ENCODE measurements around the gene DAGLB. TPM values are rescaled to one million over a fixed set of nuclear protein-coding genes. Genes with fewer than 3 reads are reported as not detected.

Gene DAGLB
- polyA plus RNA-seq, 3 donors = 15.2 to 47.0 (median 16.4) TPM

- H3K9me3 ChIP-seq (replicated peaks in 1 of 2; ENCODE audit: control insufficient read depth in 1 of 2, insufficient read depth in 1 of 2, low read length in 2 of 2) = peaks cover 0 to 7% of the 10 kb centered on the region in 2 donors
- peaks cover under 1 to 4% of the 10 kb centered on the region in 2 donors for H3K36me3 Mint-ChIP-seq
- peaks cover 0 to 16% (median 7%) of the 10 kb centered on the region in 7 donors for H3K9me3 Mint-ChIP-seq
- H3K27me3 Mint-ChIP-seq (ENCODE audit: low read depth in 3 of 3) = peaks cover 0 to 5% (median 4%) of the 10 kb centered on the region in 3 donors
- intact Hi-C loops (cut with micrococcal nuclease) = no loop called here
- 97% methylated on average over 15 of the region's 19 CpGs for WGBS (ENCODE audit: insufficient coverage)
- H3K4me3 ChIP-seq (replicated peaks in 1 of 3; ENCODE audit: low read depth in 2 of 3, low read length in 3 of 3) = no peak overlapping the region
- H3K79me2 ChIP-seq (ENCODE audit: insufficient read depth, low read length) = peaks cover 23% of the 10 kb centered on the region
- no peak overlapping the region for H3K4me3 Mint-ChIP-seq
- no peaks in the 10 kb centered on the region for H3K36me3 ChIP-seq (replicated peaks in 1 of 2; ENCODE audit: control insufficient read depth in 1 of 2, insufficient read depth in 2 of 2, low read length in 2 of 2)
- peaks cover 16% of the 10 kb centered on the region in 2 donors for H3K4me1 ChIP-seq (ENCODE audit: control insufficient read depth in 1 of 2, insufficient read depth in 2 of 2, low read length in 2 of 2)
- H3K27ac ChIP-seq (ENCODE audit: low read depth in 1 of 2, low read length in 2 of 2) = no peak overlapping the region
- no peak for DNase-seq
- no peak overlapping the region for H3K27ac Mint-ChIP-seq
- H3K27me3 ChIP-seq (ENCODE audit: control insufficient read depth in 2 of 2, insufficient read depth in 2 of 2, low read length in 2 of 2) = no peaks in the 10 kb centered on the region
- TF ChIP-seq CTCF (IDR thresholded peaks at IDR 0.05) = no peak
- H3K9ac ChIP-seq (ENCODE audit: insufficient read depth, low read length, poor library complexity, severe bottlenecking) = no peak overlapping the region
- no peak overlapping the region for H2AFZ ChIP-seq (ENCODE audit: insufficient read depth, low read depth, low read length, poor library complexity, severe bottlenecking)
- H4K20me1 ChIP-seq (ENCODE audit: insufficient read depth, low read length) = peaks cover 16% of the 10 kb centered on the region
- no peak overlapping the region for H3K4me2 ChIP-seq (replicated peaks; ENCODE audit: extremely low read depth, low read length, poor library complexity, severe bottlenecking)
- H3K4me1 Mint-ChIP-seq = peaks cover 20% of the 10 kb centered on the region
Measured at GRCh38 chr7:6486438-6487183, 38.9 kb upstream of the DAGLB start.

- peak overlapping the region; percentile 79 for H3K4me2 ChIP-seq (replicated peaks; ENCODE audit: extremely low read depth, low read length, poor library complexity, severe bottlenecking)
- intact Hi-C loops (cut with micrococcal nuclease) = no loop called here
- DNase-seq = no peak
- H3K4me3 ChIP-seq (replicated peaks in 1 of 3; ENCODE audit: low read depth in 2 of 3, low read length in 3 of 3) = peak overlapping the region; percentile 65 to 81 (median 80)
- peaks cover 54% of the 10 kb centered on the region for H4K20me1 ChIP-seq (ENCODE audit: insufficient read depth, low read length)
- H3K9ac ChIP-seq (ENCODE audit: insufficient read depth, low read length, poor library complexity, severe bottlenecking) = peak overlapping the region; percentile 93
- H3K9me3 Mint-ChIP-seq = peaks cover 0 to 3% (median 0%) of the 10 kb centered on the region in 7 donors
- H3K79me2 ChIP-seq (ENCODE audit: insufficient read depth, low read length) = peaks cover 61% of the 10 kb centered on the region
- H3K36me3 ChIP-seq (replicated peaks in 1 of 2; ENCODE audit: control insufficient read depth in 1 of 2, insufficient read depth in 2 of 2, low read length in 2 of 2) = peaks cover 9 to 30% of the 10 kb centered on the region in 2 donors
- H2AFZ ChIP-seq (ENCODE audit: insufficient read depth, low read depth, low read length, poor library complexity, severe bottlenecking) = no peak overlapping the region
- H3K27ac Mint-ChIP-seq = peak overlapping the region; percentile 50 to 95 (median 89)
- H3K27ac ChIP-seq (ENCODE audit: low read depth in 1 of 2, low read length in 2 of 2) = peak overlapping the region; percentile 41 to 81
- H3K27me3 ChIP-seq (ENCODE audit: control insufficient read depth in 2 of 2, insufficient read depth in 2 of 2, low read length in 2 of 2) = no peaks in the 10 kb centered on the region
- H3K4me1 ChIP-seq (ENCODE audit: control insufficient read depth in 1 of 2, insufficient read depth in 2 of 2, low read length in 2 of 2) = peaks cover 16% of the 10 kb centered on the region in 2 donors
- no peak for TF ChIP-seq CTCF (IDR thresholded peaks at IDR 0.05)
- peaks cover 42% of the 10 kb centered on the region for H3K4me1 Mint-ChIP-seq
- WGBS (ENCODE audit: insufficient coverage) = 28% methylated on average over 4 of the region's 6 CpGs
- no peaks in the 10 kb centered on the region for H3K9me3 ChIP-seq (replicated peaks in 1 of 2; ENCODE audit: control insufficient read depth in 1 of 2, insufficient read depth in 1 of 2, low read length in 2 of 2)
- peaks cover 0 to 4% (median 0%) of the 10 kb centered on the region in 3 donors for H3K27me3 Mint-ChIP-seq (ENCODE audit: low read depth in 3 of 3)
- peak overlapping the region; percentile 93 to 95 for H3K4me3 Mint-ChIP-seq
- peaks cover 17 to 28% of the 10 kb centered on the region in 2 donors for H3K36me3 Mint-ChIP-seq
Measured at GRCh38 chr7:6482743-6483119, 35.0 kb upstream of the DAGLB start.

Data from CD14-positive monocyte (primary cell).